Right atrium auricular region (tissue), 2 donors: ENCODE measurements around the gene TRPT1. TPM values are rescaled to one million over a fixed set of nuclear protein-coding genes. Genes with fewer than 3 reads are reported as not detected.

Experiments used
- DNase-seq: peaks from one replicate; pipeline ENCODE4 v3.0.0-alpha.2; 2019; ENCODE audit warnings: low spot score
- H3K27ac ChIP-seq, 2 donors: fragments of 200-600 bp; sonication (generic); 1 replicate in 1 of 2; 2 replicates in 1 of 2; pipeline ENCODE4 v1.5.1; 2016 to 2019
- H3K27me3 ChIP-seq, 2 donors: fragments of 200-600 bp; sonication (generic); one replicate each; pipeline versions ENCODE4 v1.5.1 to v1.6.0; 2017 to 2019
- H3K36me3 ChIP-seq: fragments of 200-600 bp; sonication (generic); one replicate; pipeline ENCODE4 v1.5.1; 2016
- H3K4me1 ChIP-seq, 2 donors: fragments of 200-600 bp; sonication (generic); one replicate each; pipeline versions ENCODE4 v1.5.1 to v1.6.0; 2017 to 2019
- H3K4me3 ChIP-seq, 2 donors: fragments of 200-600 bp; sonication (generic); 1 replicate in 1 of 2; 2 replicates in 1 of 2; pipeline ENCODE4 v1.5.1; 2017 to 2019; ENCODE audit warnings: mild to moderate bottlenecking in 1 of 2, moderate library complexity in 1 of 2
- H3K9me3 ChIP-seq, 2 donors: fragments of 200-600 bp; sonication (generic); one replicate each; pipeline ENCODE4 v1.5.1; 2019
- total RNA-seq, 2 donors: library from RNA; depleted of rRNA; stranded (reverse); fragments of >200 nt; gene quantifications; one replicate each; pipeline ENCODE4 v1.1.0, GENCODE V29; 2016
- TF ChIP-seq, protein P1 (sequence below), 2 donors: fragments of 200-600 bp; sonication (generic); IDR thresholded peaks; one replicate each; pipeline ENCODE4 v1.5.1; 2019; ENCODE audit warnings: antibody characterized with exemption in 2 of 2

Gene TRPT1
- total RNA-seq, 2 donors from 2014 or later, result 86.0 to 95.8 TPM

DNA sequence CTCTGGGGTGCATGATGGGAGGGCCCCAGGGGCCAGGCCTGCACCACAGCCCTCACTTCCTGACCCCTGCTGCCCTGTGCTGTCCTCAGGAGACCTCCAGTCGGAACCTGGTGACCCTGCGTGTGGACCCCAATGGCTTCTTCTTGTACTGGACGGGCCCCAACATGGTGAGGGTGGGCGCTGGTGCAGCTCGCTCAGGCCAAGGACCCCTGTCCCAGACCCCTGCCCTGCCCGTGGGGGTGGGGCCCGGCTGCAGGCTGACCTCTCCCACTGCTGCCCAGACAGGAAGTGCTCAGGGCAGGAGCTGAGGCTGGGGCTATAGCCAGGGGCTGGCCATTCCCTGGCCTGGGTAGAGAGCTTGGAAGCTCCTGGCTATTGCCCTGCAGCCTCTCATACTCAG is 28.3 kb upstream of the TRPT1 start:
- Histone ChIP-seq H3K27ac (no peak overlapping the region), H3K4me1 (peaks cover 0 to 32% of the 10 kb centered on the region in 2 donors), H3K9me3 (no peaks in the 10 kb centered on the region), H3K36me3 (peaks cover 32% of the 10 kb centered on the region), H3K27me3 (no peaks in the 10 kb centered on the region), H3K4me3 (no peak overlapping the region)
- DNase-seq, result no peak
- TF ChIP-seq, protein P1, sequence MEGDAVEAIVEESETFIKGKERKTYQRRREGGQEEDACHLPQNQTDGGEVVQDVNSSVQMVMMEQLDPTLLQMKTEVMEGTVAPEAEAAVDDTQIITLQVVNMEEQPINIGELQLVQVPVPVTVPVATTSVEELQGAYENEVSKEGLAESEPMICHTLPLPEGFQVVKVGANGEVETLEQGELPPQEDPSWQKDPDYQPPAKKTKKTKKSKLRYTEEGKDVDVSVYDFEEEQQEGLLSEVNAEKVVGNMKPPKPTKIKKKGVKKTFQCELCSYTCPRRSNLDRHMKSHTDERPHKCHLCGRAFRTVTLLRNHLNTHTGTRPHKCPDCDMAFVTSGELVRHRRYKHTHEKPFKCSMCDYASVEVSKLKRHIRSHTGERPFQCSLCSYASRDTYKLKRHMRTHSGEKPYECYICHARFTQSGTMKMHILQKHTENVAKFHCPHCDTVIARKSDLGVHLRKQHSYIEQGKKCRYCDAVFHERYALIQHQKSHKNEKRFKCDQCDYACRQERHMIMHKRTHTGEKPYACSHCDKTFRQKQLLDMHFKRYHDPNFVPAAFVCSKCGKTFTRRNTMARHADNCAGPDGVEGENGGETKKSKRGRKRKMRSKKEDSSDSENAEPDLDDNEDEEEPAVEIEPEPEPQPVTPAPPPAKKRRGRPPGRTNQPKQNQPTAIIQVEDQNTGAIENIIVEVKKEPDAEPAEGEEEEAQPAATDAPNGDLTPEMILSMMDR (IDR thresholded peaks at IDR 0.05), result no peak

DNA sequence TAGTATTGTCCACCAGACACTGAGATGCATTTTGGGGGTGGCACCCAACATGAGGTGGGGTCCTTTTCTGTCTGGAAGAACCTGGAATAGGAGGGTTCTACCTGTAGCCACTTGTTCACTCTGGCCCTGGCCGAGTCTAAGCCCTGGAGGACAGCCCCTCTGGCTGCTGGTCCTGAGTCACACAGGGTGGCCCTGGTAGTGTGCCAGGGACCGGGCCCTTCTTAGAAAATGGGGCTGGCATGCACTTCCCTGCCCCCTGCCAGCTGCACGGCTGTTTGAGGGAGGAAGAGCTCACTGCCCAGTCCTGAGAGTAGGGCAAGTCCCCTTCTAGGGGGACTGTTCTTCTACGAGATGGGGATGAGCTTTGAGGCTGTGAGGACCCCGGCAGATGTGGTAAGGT is 27.5 kb upstream of the TRPT1 start:
- Histone ChIP-seq H3K27ac (no peak overlapping the region), H3K36me3 (peaks cover 23% of the 10 kb centered on the region), H3K4me1 (peaks cover 0 to 32% of the 10 kb centered on the region in 2 donors), H3K27me3 (no peaks in the 10 kb centered on the region), H3K4me3 (no peak overlapping the region), H3K9me3 (no peaks in the 10 kb centered on the region)
- DNase-seq, result no peak
- TF ChIP-seq, protein P1 (IDR thresholded peaks at IDR 0.05), result no peak

DNA sequence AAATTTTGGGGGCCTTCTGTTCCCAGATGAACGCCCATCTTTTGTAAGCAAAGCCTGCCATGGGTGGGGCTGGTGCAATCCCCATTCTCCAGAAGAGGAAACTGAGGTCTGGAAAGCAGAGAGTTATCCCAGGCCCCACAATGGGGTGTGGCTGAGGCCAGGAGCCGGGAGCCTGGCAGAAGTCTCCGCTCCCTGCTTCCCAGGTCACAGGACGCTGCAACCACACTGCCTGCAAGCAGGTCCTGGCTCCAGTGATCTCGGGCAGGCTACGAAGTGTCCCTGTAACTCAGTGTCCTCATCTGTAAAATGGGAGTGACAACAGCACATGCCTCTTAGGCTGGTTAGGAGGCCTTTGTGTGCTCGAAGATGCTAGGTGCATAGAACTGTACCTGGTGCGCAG is 27.1 kb upstream of the TRPT1 start:
- H3K9me3 ChIP-seq, result no peaks in the 10 kb centered on the region
- TF ChIP-seq, protein P1 (IDR thresholded peaks at IDR 0.05), result no peak
- H3K27me3 ChIP-seq, result no peaks in the 10 kb centered on the region
- no peak for DNase-seq
- peak overlapping the region in 1 of 2 donors; percentile 83 for H3K4me3 ChIP-seq
- H3K27ac ChIP-seq, result peak overlapping the region in 1 of 2 donors; percentile 71
- peaks cover 20% of the 10 kb centered on the region for H3K36me3 ChIP-seq
- peaks cover 0 to 33% of the 10 kb centered on the region in 2 donors for H3K4me1 ChIP-seq

DNA sequence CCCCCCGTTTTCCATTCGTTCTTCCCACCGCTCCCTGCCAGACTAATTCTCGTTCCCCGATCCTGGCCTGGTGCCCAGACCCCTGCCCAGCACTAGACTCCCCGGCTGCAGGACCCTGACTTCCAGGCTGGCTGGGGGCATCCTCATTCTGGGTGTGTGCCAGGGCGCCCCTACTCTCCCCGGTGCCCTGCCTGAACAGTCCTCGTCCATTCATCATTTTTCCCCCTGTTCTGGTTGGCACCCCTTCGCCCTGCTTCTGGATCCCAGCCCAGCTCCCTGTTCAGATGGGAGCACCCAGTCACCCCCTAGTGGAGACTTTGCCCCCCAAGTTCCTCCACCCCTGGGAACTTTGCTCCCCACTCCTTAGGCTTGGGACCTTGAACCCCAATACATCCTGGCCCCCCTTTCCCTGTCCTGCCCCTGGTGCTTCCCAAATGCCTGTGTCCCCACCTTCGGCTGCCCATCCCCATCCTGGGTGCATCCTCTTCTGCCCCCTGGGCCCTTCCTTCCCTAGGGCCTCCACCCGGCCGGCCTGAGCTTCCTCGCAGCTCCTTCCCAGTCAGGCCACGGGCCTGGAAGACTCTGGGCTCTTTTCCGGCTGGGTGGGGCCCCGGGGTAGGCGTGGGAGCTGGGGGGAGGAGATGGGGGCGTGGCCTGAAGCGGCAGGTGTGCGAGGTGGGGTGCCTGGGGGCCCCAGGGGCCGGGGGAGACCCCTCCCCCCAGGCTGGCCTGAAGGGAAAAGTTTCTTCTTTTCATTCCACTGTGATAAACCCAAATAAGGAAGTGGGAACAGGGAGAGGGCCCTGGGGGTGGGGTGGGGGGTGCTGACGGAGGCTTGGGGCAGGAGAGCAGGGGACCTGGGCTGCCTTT is 26.3 kb upstream of the TRPT1 start:
- Histone ChIP-seq H3K4me1 (peaks cover 0 to 40% of the 10 kb centered on the region in 2 donors), H3K9me3 (no peaks in the 10 kb centered on the region), H3K4me3 (peak overlapping the region; percentile 77 to 83), H3K27ac (peak overlapping the region; percentile 63 to 71), H3K27me3 (no peaks in the 10 kb centered on the region), H3K36me3 (peaks cover 20% of the 10 kb centered on the region)
- TF ChIP-seq, protein P1 (IDR thresholded peaks at IDR 0.05), result peak in 1 of 2 donors; percentile 31
- no peak for DNase-seq

DNA sequence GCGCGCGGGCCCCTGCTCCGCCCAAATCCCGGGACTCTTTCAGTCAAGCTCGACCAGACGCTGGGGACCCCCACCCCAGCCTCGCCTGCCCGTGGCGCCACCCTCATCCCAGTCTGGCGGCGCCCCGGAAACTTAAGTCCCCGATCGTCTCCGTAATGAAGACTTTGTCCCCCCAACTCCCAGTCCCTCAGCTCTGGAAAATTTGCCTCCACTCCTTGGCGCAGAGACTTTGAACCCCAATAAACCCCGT is 25.7 kb upstream of the TRPT1 start:
- Histone ChIP-seq H3K27me3 (no peaks in the 10 kb centered on the region), H3K9me3 (no peaks in the 10 kb centered on the region), H3K36me3 (peaks cover 20% of the 10 kb centered on the region), H3K4me3 (peak overlapping the region; percentile 77 to 83), H3K4me1 (peaks cover 0 to 44% of the 10 kb centered on the region in 2 donors), H3K27ac (peak overlapping the region; percentile 63 to 71)
- no peak for DNase-seq
- TF ChIP-seq, protein P1 (IDR thresholded peaks at IDR 0.05), result no peak
